ENCODE results near the gene STK10. TPM values are rescaled to one million over a fixed set of nuclear protein-coding genes. Genes with fewer than 3 reads are reported as not detected.
"Not testable (repeated sequence)": the region's sequence is repeated elsewhere in the genome, so short reads cannot be mapped to it uniquely, and the experiment has no call there.

Gene STK10
- total RNA-seq, 1 experiment from 2014 or later = 7.7 TPM

GRCh38 chr5:172167895-172168294 is 20.1 kb downstream of the STK10 start:
- DNase-seq (ENCODE audit: extremely low read depth, low read depth) = no peak

DNA sequence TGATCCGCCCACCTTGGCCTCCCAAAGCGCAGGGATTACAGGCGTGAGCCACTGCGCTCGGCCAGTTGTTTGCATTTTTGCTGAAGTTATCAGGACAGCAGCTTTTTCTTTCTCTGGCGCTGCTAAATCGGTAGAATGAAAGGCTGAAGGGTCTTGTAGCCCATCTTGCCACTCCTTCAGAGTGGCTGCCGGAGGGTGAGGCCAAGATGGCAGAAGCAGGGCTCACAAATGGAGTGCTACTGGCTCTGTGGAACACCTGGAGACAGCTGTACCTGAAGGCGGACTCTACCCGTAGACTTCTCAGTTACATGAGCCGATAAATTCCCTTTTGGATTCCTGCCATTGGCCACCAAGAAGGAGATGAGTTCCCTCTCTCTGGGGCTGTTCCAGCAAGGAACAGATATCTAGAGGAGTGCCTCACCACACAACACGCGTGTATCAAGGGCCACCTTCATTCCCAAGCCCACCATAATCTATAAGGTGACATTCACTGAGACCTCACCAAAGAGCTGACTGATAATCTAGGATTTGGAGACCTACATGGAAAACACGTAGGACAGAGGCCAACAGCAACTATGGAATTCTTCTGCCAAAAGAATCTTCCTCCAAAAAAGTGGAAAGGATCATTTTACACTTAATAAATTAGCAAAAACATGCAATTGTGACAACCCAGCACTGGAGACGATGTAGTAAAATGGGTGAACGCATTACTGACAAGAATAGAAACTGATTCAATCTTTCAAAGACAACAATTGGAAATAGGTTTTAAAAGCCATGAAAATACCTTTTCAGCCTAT is 21.8 kb downstream of the STK10 start:
- no peak for DNase-seq (ENCODE audit: extremely low read depth, low read depth)

- no peak for DNase-seq (ENCODE audit: extremely low read depth, low read depth)
These were observed 22.6 kb downstream of the STK10 start for GRCh38 chr5:172165465-172165864.

- DNase-seq (ENCODE audit: extremely low read depth, low read depth) = no peak
These were observed 23.2 kb downstream of the STK10 start for GRCh38 chr5:172164769-172165212.

DNA sequence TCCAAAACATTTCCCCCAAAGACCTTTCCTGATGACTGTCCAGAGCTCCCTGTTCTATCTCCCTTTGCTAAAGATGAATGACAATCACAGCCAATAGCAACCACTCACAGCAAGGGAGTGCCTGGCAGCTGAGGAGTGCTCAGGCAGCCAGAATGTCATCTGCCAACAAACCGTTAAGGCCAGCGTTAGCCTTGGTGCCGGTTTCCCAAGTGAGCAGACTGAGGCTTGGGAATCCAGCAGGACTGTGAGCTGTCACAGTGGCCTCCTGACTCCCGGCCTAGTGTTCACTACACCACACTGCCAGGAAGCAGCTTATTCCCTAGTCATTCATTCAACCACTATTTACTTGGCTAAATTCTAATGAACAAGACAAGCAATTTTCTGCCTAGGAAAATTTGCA is 24.7 kb downstream of the STK10 start:
- DNase-seq (ENCODE audit: extremely low read depth, low read depth) = no peak

DNA sequence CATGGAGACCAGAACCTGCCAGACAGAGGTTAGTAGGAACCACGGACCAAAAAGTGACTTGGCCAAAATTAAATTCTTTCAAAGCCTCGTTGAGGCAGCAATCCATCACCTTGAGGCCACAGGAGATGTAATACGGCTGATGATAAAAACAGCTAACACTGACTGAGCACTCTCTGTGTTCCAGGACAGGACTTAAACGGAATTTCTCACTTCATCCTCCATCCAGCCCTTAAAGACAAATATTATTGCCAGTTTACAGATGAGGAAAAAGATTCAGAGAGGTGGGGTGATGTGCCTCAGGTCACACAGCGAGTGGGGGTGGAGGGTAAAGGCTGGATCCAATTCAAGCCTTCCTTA is 25.1 kb downstream of the STK10 start:
- DNase-seq (ENCODE audit: extremely low read depth, low read depth) = no peak

DNA sequence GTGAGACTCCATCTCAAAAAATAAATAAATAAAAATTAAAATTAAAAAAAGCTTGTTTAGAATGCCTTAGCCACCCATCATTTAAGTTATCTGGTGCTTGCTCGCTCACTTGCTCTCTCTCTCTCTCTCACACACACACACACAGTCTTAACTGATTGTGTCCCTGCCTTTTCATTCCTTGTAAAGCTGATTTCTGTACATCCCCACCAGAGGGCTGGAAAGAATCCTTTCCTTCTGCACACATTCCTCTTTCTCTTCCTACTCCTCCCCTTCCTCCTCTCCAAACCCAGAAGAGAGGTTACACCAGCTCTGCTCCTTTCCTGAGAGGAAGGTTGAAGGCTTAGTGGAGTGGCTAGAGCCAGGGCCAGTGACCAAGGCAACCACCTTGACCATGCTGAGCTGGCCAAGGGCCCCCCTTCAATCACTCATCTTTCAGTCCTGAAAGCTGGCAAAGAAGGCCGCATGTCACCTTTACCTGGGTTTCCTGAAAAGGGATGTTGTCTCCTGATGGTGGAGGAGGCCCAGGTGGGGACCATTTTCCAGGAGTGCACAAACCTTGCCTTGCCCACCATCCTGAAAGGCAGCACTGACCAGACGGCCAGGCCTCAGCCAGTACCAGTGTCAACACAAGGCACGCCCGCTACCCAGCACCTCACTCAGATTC is 25.6 kb downstream of the STK10 start:
- no peak for DNase-seq (ENCODE audit: extremely low read depth, low read depth)

- DNase-seq (ENCODE audit: extremely low read depth, low read depth) = no peak
These were observed 27.5 kb downstream of the STK10 start for GRCh38 chr5:172160506-172160905.

- no peak for DNase-seq (ENCODE audit: extremely low read depth, low read depth)
These were observed 29.0 kb downstream of the STK10 start for GRCh38 chr5:172159016-172159415.

DNA sequence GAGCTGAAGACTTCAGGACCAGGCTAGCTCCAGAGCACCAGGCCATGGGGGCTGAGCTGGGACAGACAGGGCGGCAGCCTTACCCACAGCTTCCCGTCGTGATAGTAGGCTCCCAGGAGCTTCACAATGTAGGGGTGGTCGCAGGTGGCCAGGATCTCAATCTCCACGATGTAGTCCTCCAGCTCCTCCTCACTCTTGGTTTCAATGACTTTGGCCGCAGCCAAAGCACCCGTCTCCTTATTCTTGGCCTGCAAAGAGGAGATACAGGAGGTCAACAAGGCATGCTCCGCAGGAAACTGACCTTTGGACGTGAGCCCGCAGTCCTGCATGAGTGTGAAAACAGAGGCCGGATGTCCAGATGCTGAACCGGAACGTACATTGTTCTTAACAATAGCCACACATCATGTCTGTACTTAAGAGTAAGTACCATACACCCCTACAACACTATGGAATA is 31.5 kb downstream of the STK10 start:
- no peak for DNase-seq (ENCODE audit: extremely low read depth, low read depth)

- not testable (repeated sequence) for DNase-seq (ENCODE audit: extremely low read depth, low read depth)
These were observed 32.9 kb downstream of the STK10 start for GRCh38 chr5:172155101-172155500.

GRCh38 chr5:172153695-172154094 is 34.3 kb downstream of the STK10 start:
- DNase-seq (ENCODE audit: extremely low read depth, low read depth) = no peak

GRCh38 chr5:172151661-172152210 is 36.3 kb downstream of the STK10 start:
- DNase-seq (ENCODE audit: extremely low read depth, low read depth) = no peak

DNA sequence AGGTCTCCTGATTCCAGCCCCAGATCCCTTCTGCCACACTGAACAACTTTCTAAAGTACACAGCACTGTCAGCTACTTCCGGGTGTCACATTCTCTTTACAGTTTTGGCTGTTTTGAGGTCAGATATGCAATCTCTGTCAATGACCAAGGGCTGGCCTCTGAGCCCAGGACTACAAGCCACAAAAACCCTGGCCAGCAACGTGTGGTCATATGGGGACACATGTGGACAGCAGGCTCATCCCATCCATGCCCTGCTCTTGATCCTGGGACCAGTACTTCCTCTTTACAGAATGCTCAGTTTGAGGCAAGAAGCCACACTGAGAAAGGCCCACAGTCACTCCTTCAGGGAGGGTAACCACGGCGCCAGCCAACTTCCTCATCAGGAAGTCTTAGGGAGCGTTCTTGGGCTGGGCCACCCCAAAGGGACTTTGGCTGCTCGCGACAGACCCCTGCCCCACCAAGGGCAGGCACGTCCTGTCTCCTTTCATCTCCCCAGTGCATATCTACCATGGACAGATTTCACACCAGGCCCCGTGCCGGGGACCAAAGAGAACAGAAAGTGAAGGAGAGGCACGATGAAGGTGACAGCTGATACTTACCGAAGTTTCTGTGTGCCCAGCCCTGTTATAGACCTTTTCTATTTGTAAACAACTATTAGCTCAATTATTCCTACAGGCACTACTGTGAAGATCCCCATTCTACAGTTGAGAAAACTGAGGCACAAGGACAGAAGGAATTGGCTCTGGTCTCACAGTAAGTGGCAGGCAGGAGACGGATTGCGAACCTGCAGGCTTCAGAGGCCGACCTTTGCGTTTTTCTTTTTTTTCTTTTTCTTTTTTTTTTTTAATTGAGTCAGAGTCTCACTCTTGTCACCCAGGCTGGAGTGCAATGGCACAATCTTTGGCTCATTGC is 37.3 kb downstream of the STK10 start:
- no peak for DNase-seq (ENCODE audit: extremely low read depth, low read depth)

DNA sequence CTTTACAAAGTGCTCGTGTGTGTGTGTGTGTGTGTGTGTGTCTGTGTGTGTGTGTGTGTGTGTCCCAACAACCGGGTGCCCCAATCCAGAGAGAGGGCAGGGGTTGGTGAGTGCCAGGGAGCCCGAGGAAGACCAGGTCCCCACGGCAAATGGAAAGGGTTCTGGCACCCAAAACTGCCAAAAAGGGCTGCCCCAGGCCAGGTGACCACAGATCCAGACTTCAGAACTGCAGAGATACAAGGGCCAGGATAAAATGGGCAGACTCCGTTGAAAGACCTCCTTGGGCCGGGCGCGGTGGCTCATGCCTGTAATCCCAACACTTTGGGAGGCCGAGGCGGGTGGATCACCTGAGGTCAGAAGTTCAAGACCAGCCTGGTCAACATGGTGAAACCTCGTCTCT is 38.5 kb downstream of the STK10 start:
- DNase-seq (ENCODE audit: extremely low read depth, low read depth) = not testable (repeated sequence)

- DNase-seq (ENCODE audit: extremely low read depth, low read depth) = no peak
These were observed 39.0 kb downstream of the STK10 start for GRCh38 chr5:172149073-172149472.

DNA sequence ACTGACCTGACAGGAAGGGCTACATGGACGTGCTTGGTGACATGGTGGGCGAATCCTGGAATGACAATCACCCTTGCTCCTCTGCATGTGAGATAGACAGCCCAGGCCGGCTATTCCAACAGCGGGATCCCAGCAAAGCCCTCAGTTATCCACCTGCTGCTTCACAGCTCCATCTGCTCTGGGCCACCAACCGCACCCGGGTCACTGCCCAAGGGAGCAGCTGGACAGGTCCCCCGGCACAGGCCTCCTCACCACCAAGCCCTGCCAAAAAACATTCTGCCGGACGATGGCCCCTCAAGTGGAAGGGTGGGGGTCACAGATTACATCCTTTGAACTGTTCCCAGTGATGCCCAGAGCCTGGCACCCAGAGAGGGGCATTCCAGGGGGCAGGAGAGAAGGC is 39.6 kb downstream of the STK10 start:
- DNase-seq (ENCODE audit: extremely low read depth, low read depth) = no peak

- DNase-seq (ENCODE audit: extremely low read depth, low read depth) = no peak
These were observed 40.2 kb downstream of the STK10 start for GRCh38 chr5:172147857-172148256.

- no peak for DNase-seq (ENCODE audit: extremely low read depth, low read depth)
These were observed 41.3 kb downstream of the STK10 start for GRCh38 chr5:172146748-172147092.

DNA sequence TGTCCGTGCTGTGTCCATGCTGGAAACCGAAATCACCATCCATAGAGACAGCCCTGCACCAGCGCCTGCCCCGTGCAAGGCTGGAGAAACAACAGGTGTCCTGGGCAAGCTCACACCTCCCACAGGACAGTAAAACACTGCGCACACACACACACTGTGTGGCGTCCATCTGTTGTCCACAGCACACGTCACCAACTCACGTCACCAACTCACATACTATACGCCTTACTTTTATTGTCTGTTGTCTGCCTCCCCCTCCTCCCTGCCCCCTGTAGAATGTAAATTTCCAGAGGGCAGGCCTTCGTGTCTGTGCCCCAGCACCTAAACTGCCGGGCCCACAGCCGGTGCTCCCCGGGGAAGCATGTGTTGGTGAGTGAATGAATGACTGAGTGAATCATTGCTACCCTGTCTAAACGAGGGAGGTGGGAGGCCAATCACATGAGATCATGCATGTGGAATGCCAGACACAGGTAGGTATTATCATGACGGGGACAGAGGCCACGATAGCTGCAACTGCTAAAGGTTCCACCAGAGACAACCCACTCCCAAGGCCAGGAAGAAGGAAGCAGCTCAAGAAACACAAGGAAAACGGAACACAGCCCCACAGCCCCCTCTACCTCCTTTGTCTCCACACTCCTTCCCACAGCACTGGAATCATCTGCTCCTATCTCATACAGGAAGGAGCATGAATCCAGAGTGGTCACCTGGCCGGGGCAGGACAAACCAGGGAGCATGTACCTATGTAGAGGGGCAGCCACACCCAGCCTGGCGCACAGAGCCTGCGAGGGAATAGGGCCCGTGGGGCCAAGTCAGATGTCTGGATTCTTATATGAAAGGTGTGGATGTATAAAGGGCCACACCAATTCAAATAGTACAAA is 41.9 kb downstream of the STK10 start:
- DNase-seq (ENCODE audit: extremely low read depth, low read depth) = no peak

Measured in NCI-H460 (cell line).